NCI-H526 (cell line): ENCODE data around the gene ST8SIA4.

Source experiments
- DNase-seq, 2 experiments: peaks; one replicate each; lab custom pipeline; 2025; lab: John Stamatoyannopoulos, UW

ST8SIA4 gene

GRCh38 chr5:100779669-100780375 lies 123.3 kb downstream of the ST8SIA4 start:
- DNase-seq = no peak

GRCh38 chr5:100777680-100778300 lies 125.3 kb downstream of the ST8SIA4 start:
- no peak for DNase-seq

- no peak for DNase-seq
These were observed 127.6 kb downstream of the ST8SIA4 start for GRCh38 chr5:100775533-100775855.

GRCh38 chr5:100772548-100772947 lies 130.5 kb downstream of the ST8SIA4 start:
- DNase-seq = no peak

GRCh38 chr5:100772006-100772405 lies 131.1 kb downstream of the ST8SIA4 start:
- no peak for DNase-seq

DNA sequence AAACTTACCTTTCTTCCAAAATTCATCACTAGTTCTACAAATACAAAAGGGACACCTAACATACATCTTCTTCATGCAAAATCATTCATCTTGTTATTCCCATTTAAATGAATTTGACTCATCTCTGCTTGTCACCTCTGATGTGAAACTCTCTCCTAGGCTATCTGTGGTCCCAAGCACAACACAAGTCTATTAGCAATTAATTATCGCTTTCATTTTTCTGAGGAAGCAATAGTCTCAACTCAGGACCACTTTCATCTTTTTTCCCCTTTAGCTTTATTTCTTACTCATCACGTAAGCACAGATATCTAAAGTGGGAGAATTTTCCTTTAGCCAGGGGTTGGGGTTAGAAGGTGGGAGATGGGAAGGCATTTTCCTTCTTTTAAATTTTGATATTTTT lies 131.9 kb downstream of the ST8SIA4 start:
- DNase-seq = no peak

DNA sequence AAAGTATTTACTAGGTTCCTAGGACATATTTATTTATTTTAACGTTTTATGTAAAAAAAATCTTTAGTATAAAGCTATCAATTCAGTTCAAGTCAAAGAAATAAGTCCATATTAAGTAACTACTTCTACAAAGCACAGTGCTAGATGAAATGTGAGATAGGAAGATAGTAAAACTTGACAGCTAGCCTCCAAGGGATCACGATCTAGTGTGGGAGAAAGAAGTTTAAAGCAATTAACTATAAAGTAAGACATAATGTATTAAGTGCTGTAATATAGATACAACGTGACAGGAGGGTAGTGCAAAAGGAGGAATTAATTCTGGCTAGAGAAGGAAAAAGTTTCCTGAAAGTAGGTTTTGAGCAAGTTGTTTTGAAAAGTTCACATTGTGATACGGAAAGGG lies 134.9 kb downstream of the ST8SIA4 start:
- DNase-seq = no peak

GRCh38 chr5:100762995-100763394 lies 140.1 kb downstream of the ST8SIA4 start:
- no peak for DNase-seq

DNA sequence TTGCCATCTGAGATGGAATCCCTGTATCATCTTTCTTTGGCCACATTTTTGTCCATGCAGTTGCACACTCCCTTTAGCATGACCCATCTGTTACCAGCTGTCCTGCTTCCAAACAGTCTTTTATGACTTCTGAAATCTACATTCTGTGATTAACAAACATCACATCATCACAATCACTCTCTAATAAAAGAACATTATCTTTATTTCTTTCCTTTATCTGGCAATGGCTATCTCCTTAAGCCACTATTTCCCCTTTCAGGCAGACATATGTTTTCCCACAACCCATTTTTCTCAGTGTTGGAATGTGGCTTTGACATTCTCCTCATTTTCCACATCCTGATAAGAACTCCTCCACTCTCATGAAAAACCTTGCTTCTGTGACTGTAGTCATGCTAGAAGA lies 141.0 kb downstream of the ST8SIA4 start:
- no peak for DNase-seq

DNA sequence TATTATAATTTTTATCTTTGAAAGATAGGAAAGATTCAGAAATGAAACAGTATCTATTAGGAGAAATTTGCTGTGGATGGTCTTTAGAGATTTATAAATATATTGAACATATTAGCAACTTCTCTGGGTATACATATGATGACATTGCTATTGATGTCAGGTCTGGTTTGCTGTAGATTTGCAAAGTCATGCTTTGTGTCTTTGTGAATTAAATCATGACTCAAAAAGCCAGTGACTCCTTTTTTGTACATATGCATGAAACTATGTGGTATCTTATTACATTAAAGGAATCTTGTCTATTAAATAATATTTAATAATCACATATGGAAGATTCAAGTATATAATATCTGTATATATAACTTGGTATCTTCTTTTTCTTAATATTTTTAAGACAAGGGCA lies 141.9 kb downstream of the ST8SIA4 start:
- no peak for DNase-seq

- DNase-seq = no peak
These were observed 142.4 kb downstream of the ST8SIA4 start for GRCh38 chr5:100760688-100761087.

- DNase-seq = no peak
These were observed 144.3 kb downstream of the ST8SIA4 start for GRCh38 chr5:100758780-100759179.

- no peak for DNase-seq
These were observed 144.8 kb downstream of the ST8SIA4 start for GRCh38 chr5:100758306-100758705.

DNA sequence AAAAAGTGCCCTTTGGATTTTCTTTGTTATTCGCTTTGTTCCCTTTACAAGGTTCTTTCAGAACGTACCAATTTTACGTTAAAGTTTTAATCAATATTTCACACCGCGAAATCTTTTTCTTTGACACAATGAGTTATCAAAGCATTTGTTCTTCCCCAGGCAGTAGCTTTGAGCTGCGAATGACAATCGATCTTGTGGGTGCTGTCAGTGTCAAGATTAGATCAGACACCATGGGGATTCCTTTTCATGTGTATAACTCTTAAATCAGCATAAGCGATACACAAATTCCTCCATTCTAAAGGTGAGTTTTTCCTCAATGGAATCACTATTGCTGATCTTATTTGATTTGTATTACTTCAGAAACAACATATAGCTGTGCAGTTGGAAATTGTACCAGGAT lies 145.5 kb downstream of the ST8SIA4 start:
- DNase-seq = no peak
